Neural cell (in vitro differentiated cells): ENCODE data around the gene TYMP.

Experiments
- CTCF ChIP-seq: fragments of 450-650 bp; IDR thresholded peaks from 2 replicates; pipeline ENCODE4 v1.5.1; 2014; ENCODE audit warnings: antibody characterized with exemption, mild to moderate bottlenecking, moderate library complexity; ENCODE audit not compliant: poor library complexity, severe bottlenecking
- EP300 ChIP-seq: fragments of 450-650 bp; conservative IDR thresholded peaks from 2 replicates; pipeline ENCODE4 v1.6.1; 2014; ENCODE audit warnings: antibody characterized with exemption, mild to moderate bottlenecking, moderate library complexity; ENCODE audit not compliant: poor library complexity, severe bottlenecking
- EZH2 ChIP-seq: fragments of 200-600, 300-800 bp; shearing (Covaris generic), sonication (generic); IDR thresholded peaks from 2 replicates; pipeline ENCODE4 v1.6.1; 2014; ENCODE audit warnings: antibody characterized with exemption, low read length, borderline replicate concordance, mild to moderate bottlenecking; ENCODE audit not compliant: insufficient read depth, poor library complexity, severe bottlenecking
- MXI1 ChIP-seq: fragments of 450-650 bp; conservative IDR thresholded peaks from 2 replicates; pipeline ENCODE4 v1.6.1; 2014; ENCODE audit warnings: antibody characterized with exemption, mild to moderate bottlenecking; ENCODE audit not compliant: poor library complexity, severe bottlenecking
- POLR2AphosphoS5 ChIP-seq: IDR thresholded peaks from 2 replicates; pipeline ENCODE4 v1.6.1; 2012
- RAD21 ChIP-seq: fragments of 450-650 bp; conservative IDR thresholded peaks from 2 replicates; pipeline ENCODE4 v1.6.1; 2014; ENCODE audit warnings: antibody characterized with exemption, mild to moderate bottlenecking, moderate library complexity
- SMC3 ChIP-seq: fragments of 450-650 bp; conservative IDR thresholded peaks from 2 replicates; pipeline ENCODE4 v1.6.1; 2014; ENCODE audit warnings: antibody characterized with exemption, mild to moderate bottlenecking, moderate library complexity; ENCODE audit not compliant: poor library complexity

GRCh38 chr22:50570861-50571260, 41.0 kb upstream of the TYMP start:
- TF ChIP-seq POLR2AphosphoS5: no peak
- no peak for TF ChIP-seq SMC3
- TF ChIP-seq CTCF: no peak
- TF ChIP-seq EZH2: no peak
- TF ChIP-seq MXI1: no peak
- TF ChIP-seq EP300: no peak
- TF ChIP-seq RAD21: no peak
